OCI-LY3 (cell line): ENCODE measurements around the gene DPF3.

Experiments used
- EZH2phosphoT487 ChIP-seq: fragments of 200-600 bp; shearing (Covaris generic); IDR thresholded peaks from 2 replicates; pipeline ENCODE4 v1.6.1; 2018; ENCODE audit warnings: antibody characterized with exemption, mixed run types, low read depth
- TF ChIP-seq, protein P1 (sequence below): fragments of 200-600, 300-600 bp; sonication (generic); IDR thresholded peaks from 2 replicates; pipeline ENCODE4 v1.5.1; 2014; ENCODE audit warnings: antibody characterized with exemption, low read length, low read depth

DNA sequence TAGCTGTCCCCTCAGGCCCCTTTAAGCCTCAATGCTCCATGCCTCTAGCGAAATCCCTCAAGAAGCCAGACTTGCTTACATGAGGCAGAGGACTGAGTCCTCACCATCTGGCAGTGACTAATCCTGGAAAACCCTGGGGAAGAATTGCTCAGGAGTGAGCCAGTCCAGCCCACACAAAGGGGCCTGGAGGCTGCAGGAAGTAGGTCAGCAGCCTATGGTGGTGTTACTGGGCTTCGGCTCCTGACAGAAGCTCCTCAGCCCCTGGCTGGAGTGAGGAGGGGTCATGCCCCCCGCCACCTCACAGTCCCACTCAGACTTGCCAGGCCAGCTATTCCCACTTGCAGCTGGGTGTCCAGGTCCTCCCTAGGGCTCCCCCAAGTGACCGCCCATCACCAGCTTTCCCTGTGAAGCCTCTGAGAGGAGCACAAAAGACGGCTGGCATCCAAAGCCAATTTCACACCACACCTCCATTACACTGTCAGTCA, 250.5 kb downstream of the DPF3 start:
- TF ChIP-seq, protein P1, sequence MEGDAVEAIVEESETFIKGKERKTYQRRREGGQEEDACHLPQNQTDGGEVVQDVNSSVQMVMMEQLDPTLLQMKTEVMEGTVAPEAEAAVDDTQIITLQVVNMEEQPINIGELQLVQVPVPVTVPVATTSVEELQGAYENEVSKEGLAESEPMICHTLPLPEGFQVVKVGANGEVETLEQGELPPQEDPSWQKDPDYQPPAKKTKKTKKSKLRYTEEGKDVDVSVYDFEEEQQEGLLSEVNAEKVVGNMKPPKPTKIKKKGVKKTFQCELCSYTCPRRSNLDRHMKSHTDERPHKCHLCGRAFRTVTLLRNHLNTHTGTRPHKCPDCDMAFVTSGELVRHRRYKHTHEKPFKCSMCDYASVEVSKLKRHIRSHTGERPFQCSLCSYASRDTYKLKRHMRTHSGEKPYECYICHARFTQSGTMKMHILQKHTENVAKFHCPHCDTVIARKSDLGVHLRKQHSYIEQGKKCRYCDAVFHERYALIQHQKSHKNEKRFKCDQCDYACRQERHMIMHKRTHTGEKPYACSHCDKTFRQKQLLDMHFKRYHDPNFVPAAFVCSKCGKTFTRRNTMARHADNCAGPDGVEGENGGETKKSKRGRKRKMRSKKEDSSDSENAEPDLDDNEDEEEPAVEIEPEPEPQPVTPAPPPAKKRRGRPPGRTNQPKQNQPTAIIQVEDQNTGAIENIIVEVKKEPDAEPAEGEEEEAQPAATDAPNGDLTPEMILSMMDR = no peak
- no peak for TF ChIP-seq EZH2phosphoT487
